HepG2 (cell line): ENCODE measurements around the gene TRPV2. TPM values are rescaled to one million over a fixed set of nuclear protein-coding genes. Genes with fewer than 3 reads are reported as not detected.

Experiments
- ATAC-seq: fragments of 200-7000 bp; cut with Tn5 transposase; 3 replicates; pipeline ENCODE4 v1.9.1; 2020; ENCODE audit warnings: mild to moderate bottlenecking, moderate library complexity
- Bru-seq: library from RNA; stranded (reverse); fragments of 400-500 nt; gene quantifications from one replicate; lab custom pipeline; 2021; lab: Mats Ljungman, UMichigan
- BruChase-seq, 2 experiments: library from RNA; stranded (reverse); fragments of 400-500 nt; gene quantifications; one replicate each; lab custom pipeline; 2021; lab: Mats Ljungman, UMichigan
- BruUV-seq: library from RNA; stranded (reverse); fragments of 400-500 nt; replicated peaks from 2 replicates; lab custom pipeline; 2021; lab: Mats Ljungman, UMichigan
- CTCF ChIA-PET: fragments of 300-600 bp; formaldehyde crosslinking; extraction: SDS; loops from one replicate; lab custom pipeline; 2021; ENCODE audit warnings: low total read pairs, inconsistent platforms, low intra/inter-chr PET ratio; lab: Yijun Ruan, JAX
- POLR2A ChIA-PET: fragments of 350-600 bp; sonication (Branson Sonifier 250); formaldehyde crosslinking; loops from one replicate; lab custom pipeline; 2020; ENCODE audit warnings: antibody characterized with exemption, inconsistent platforms; lab: Yijun Ruan, JAX
- DNase-seq: peaks from one replicate; pipeline ENCODE4 v3.0.0-alpha.2; 2015; ENCODE audit warnings: low spot score
- FAIRE-seq: peaks from 3 replicates; lab custom pipeline; 2011; peaks lifted over from hg19 to GRCh38; lab: Jason Lieb, UNC
- H2AFZ ChIP-seq: one replicate; pipeline ENCODE4 v1.6.1; 2011; ENCODE audit warnings: low read length, inconsistent platforms
- H3K27ac ChIP-seq: fragments of 300-600 bp; 3 replicates; pipeline ENCODE4 v1.8.0; 2011; ENCODE audit warnings: mixed run types, mild to moderate bottlenecking, mixed read lengths, low read length, inconsistent platforms; ENCODE audit not compliant: insufficient read depth; ENCODE audit errors: extremely low read length
- H3K27me3 ChIP-seq, 2 experiments: fragments of 200-600 bp in 1 of 2; 2 replicates in 1 of 2; 3 replicates in 1 of 2; pipeline versions ENCODE4 v1.6.0 to v1.8.0; 2011; ENCODE audit warnings: low read length in 2 of 2, mild to moderate bottlenecking in 2 of 2, moderate library complexity in 2 of 2, inconsistent platforms in 1 of 2; ENCODE audit not compliant: insufficient read depth in 2 of 2, control insufficient read depth in 1 of 2
- H3K36me3 ChIP-seq, 2 experiments: fragments of 200-600 bp in 1 of 2; replicated peaks in 1 of 2; 2 replicates in 1 of 2; 3 replicates in 1 of 2; pipeline versions ENCODE4 v1.5.1 to v1.8.0; 2011; ENCODE audit warnings: low read length in 2 of 2, inconsistent platforms in 1 of 2; ENCODE audit not compliant: insufficient read depth in 2 of 2, control insufficient read depth in 1 of 2
- H3K4me1 ChIP-seq: 2 replicates; pipeline ENCODE4 v1.5.1; 2012; ENCODE audit warnings: low read length, inconsistent platforms; ENCODE audit not compliant: insufficient read depth
- H3K4me2 ChIP-seq: 2 replicates; pipeline ENCODE4 v1.6.0; 2011; ENCODE audit warnings: low read depth, low read length, inconsistent platforms
- H3K4me3 ChIP-seq, 3 experiments: fragments of 200-600 bp in 1 of 3; sonication (generic), shearing (Covaris generic) in 1 of 3; replicated peaks in 1 of 3; 2 replicates each; pipeline ENCODE4 v1.5.1; 2011 to 2016; ENCODE audit warnings: low read length in 3 of 3, inconsistent platforms in 2 of 3, low read depth in 2 of 3, mild to moderate bottlenecking in 2 of 3, control low read depth in 1 of 3, mixed read lengths in 1 of 3; ENCODE audit not compliant: insufficient read depth in 1 of 3
- H3K79me2 ChIP-seq: one replicate; pipeline ENCODE4 v1.6.1; 2011; ENCODE audit warnings: low read length, inconsistent platforms; ENCODE audit not compliant: insufficient read depth
- H3K9ac ChIP-seq: 2 replicates; pipeline ENCODE4 v1.6.0; 2011; ENCODE audit warnings: mild to moderate bottlenecking, low read depth, low read length, inconsistent platforms; ENCODE audit not compliant: insufficient read depth
- H3K9me3 ChIP-seq: 2 replicates; pipeline ENCODE4 v1.5.1; 2012; ENCODE audit warnings: mild to moderate bottlenecking, low read length
- H4K20me1 ChIP-seq: 2 replicates; pipeline ENCODE4 v1.6.0; 2011; ENCODE audit warnings: inconsistent platforms, mild to moderate bottlenecking, low read length, moderate library complexity; ENCODE audit not compliant: insufficient read depth
- AGO1 ChIP-seq: fragments of 200-400 bp; formaldehyde crosslinking; IDR thresholded peaks from 2 replicates; pipeline ENCODE4 v1.6.1; 2017; ENCODE audit warnings: mild to moderate bottlenecking, low read depth, low read length, moderate library complexity; ENCODE audit not compliant: poor library complexity, severe bottlenecking
- ZNF235 ChIP-seq: sonication (generic); formaldehyde crosslinking; IDR thresholded peaks from 2 replicates; pipeline ENCODE4 v1.8.1; 2023; ENCODE audit warnings: mild to moderate bottlenecking, missing genetic modification reagents, borderline replicate concordance
- ZNF317 ChIP-seq: sonication (generic); formaldehyde crosslinking; IDR thresholded peaks from 2 replicates; pipeline ENCODE4 v1.5.0; 2020; ENCODE audit warnings: mild to moderate bottlenecking, missing genetic modification reagents
- ZNF441 ChIP-seq: sonication (generic); formaldehyde crosslinking; IDR thresholded peaks from 2 replicates; pipeline ENCODE4 v1.7.0; 2021; ENCODE audit warnings: missing genetic modification reagents, borderline replicate concordance
- ZNF670 ChIP-seq: sonication (generic); formaldehyde crosslinking; IDR thresholded peaks from 2 replicates; pipeline ENCODE4 v1.8.0; 2022; ENCODE audit warnings: mild to moderate bottlenecking, missing genetic modification reagents, borderline replicate concordance
- WGBS: methylation state at CpG from one replicate; pipeline ENCODE4 v1.1.6; 2017; ENCODE audit warnings: low lambda C conversion rate; 5-methylcytosine and 5-hydroxymethylcytosine counted together
- in situ Hi-C: cut with HindIII; loops from 2 replicates; pipeline ENCODE4 v1.10.0; 2017; ENCODE audit warnings: low pct_unique_long_range_greater_than_20kb; ENCODE audit not compliant: extremely low pct_ligation_motif_present
- intact Hi-C: fragments of 100-400 bp; cut with micrococcal nuclease; formaldehyde crosslinking; loops from one replicate; pipeline ENCODE4 v1.10.0; 2022; ENCODE audit not compliant: unreplicated experiment
- long read RNA-seq, 2 experiments: library from RNA in 1 of 2; library from polyadenylated mRNA in 1 of 2; stranded (forward) in 1 of 2; unstranded in 1 of 2; transcript quantifications; one replicate each; pipeline ENCODE4 v2.0.0, GENCODE V29; 2019 to 2022
- polyA minus RNA-seq, 3 experiments: library from RNA; depleted of rRNA, polyadenylated mRNA; stranded (reverse); fragments of >200 nt; gene quantifications; 2 replicates each; pipeline ENCODE4 v1.2.3, GENCODE V29; 2011; ENCODE audit warnings: low replicate concordance in 1 of 3
- polyA plus RNA-seq, 8 experiments: library from polyadenylated mRNA; depleted of rRNA in 3 of 8; stranded (reverse) in 7 of 8; unstranded in 1 of 8; fragments of >200 nt; fragmentation: Illumina TruSeq in 4 of 8; extraction: Trizol in 4 of 8; gene quantifications; 2 replicates each; pipeline versions ENCODE4 v1.2.1 to v1.2.3, GENCODE V29; 2011 to 2016; ENCODE audit warnings: low read depth in 4 of 8, missing spikeins in 1 of 8, mixed read lengths in 1 of 8; ENCODE audit not compliant: insufficient read depth in 1 of 8
- total RNA-seq, 5 experiments: library from RNA; depleted of rRNA; stranded (reverse); fragments of >200 nt; fragmentation: Illumina TruSeq; extraction: Trizol; gene quantifications; 2 replicates each; pipeline ENCODE4 v1.2.3, GENCODE V29; 2016; ENCODE audit warnings: low read depth in 1 of 5
- TF ChIP-seq, protein P1 (sequence below): sonication (generic); formaldehyde crosslinking; IDR thresholded peaks from 2 replicates; pipeline ENCODE4 v1.4.0; 2020; ENCODE audit warnings: mild to moderate bottlenecking, missing genetic modification reagents
- TF ChIP-seq, protein P2 (sequence below): IDR thresholded peaks from 2 replicates; pipeline ENCODE4 v1.6.1; 2018; ENCODE audit warnings: missing genetic modification reagents, mild to moderate bottlenecking, missing compliant biosample characterization

The TRPV2 gene, protein sequence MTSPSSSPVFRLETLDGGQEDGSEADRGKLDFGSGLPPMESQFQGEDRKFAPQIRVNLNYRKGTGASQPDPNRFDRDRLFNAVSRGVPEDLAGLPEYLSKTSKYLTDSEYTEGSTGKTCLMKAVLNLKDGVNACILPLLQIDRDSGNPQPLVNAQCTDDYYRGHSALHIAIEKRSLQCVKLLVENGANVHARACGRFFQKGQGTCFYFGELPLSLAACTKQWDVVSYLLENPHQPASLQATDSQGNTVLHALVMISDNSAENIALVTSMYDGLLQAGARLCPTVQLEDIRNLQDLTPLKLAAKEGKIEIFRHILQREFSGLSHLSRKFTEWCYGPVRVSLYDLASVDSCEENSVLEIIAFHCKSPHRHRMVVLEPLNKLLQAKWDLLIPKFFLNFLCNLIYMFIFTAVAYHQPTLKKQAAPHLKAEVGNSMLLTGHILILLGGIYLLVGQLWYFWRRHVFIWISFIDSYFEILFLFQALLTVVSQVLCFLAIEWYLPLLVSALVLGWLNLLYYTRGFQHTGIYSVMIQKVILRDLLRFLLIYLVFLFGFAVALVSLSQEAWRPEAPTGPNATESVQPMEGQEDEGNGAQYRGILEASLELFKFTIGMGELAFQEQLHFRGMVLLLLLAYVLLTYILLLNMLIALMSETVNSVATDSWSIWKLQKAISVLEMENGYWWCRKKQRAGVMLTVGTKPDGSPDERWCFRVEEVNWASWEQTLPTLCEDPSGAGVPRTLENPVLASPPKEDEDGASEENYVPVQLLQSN
- 7.3 and 13.6 TPM in 2 replicates for total RNA-seq (2016; rRNA removed; fragmentation: Illumina TruSeq; extraction: Trizol)
- 3.5 and 3.8 TPM in 2 replicates for total RNA-seq (2016; cell fraction: cytosol; rRNA removed; fragmentation: Illumina TruSeq; extraction: Trizol; ENCODE audit: low read depth)
- 6.3 and 14.4 TPM in 2 replicates for total RNA-seq (2016; cell fraction: insoluble cytoplasmic fraction; rRNA removed; fragmentation: Illumina TruSeq; extraction: Trizol)
- 3.2 and 4.6 TPM in 2 replicates for total RNA-seq (2016; cell fraction: membrane; rRNA removed; fragmentation: Illumina TruSeq; extraction: Trizol)
- total RNA-seq (2016; cell fraction: nucleus; rRNA removed; fragmentation: Illumina TruSeq; extraction: Trizol): 9.6 and 14.3 TPM in 2 replicates
- 21.3 and 37.6 TPM in 2 replicates for polyA plus RNA-seq (2011; rRNA removed)
- polyA plus RNA-seq (2011; cell fraction: cytosol; rRNA removed): 20.1 and 21.2 TPM in 2 replicates
- 40.8 and 61.1 TPM in 2 replicates for polyA plus RNA-seq (2011; cell fraction: nucleus; rRNA removed)
- 26.6 and 37.4 TPM in 2 replicates for polyA plus RNA-seq (2012)
- polyA plus RNA-seq (2016; cell fraction: cytosol; fragmentation: Illumina TruSeq; extraction: Trizol; ENCODE audit: low read depth): 2.0 and 2.3 TPM in 2 replicates
- 3.6 and 5.9 TPM in 2 replicates for polyA plus RNA-seq (2016; cell fraction: insoluble cytoplasmic fraction; fragmentation: Illumina TruSeq; extraction: Trizol; ENCODE audit: low read depth)
- polyA plus RNA-seq (2016; cell fraction: membrane; fragmentation: Illumina TruSeq; extraction: Trizol; ENCODE audit: low read depth): 2.2 and 2.8 TPM in 2 replicates
- polyA plus RNA-seq (2016; cell fraction: nucleus; fragmentation: Illumina TruSeq; extraction: Trizol; ENCODE audit: insufficient read depth, low read depth): 14.9 and 19.2 TPM in 2 replicates
- 1.4 and 45.5 TPM in 2 replicates for polyA minus RNA-seq (2011; rRNA and poly(A)+ RNA removed; ENCODE audit: low replicate concordance)
- polyA minus RNA-seq (2011; cell fraction: cytosol; rRNA and poly(A)+ RNA removed): 24.7 and 31.6 TPM in 2 replicates
- polyA minus RNA-seq (2011; cell fraction: nucleus; rRNA and poly(A)+ RNA removed): 11.8 and 18.9 TPM in 2 replicates
- percentile 39 among the genes with signal in this experiment for Bru-seq, nascent RNA
- percentile 46 among the genes with signal in this experiment for BruChase-seq, experiment 1, labeled RNA remaining after a 6-hour chase
- percentile 40 among the genes with signal in this experiment for BruChase-seq, experiment 2, labeled RNA remaining after a 2-hour chase
- long read RNA-seq, experiment 1, transcript TRPV2-201 (15 exons, 2,808 nt): major isoform, 10 of 31 reads
- long read RNA-seq, experiment 1, partial matches to known transcripts: 2 of 31 reads
- long read RNA-seq, experiment 1, other reads (novel, unspliced or antisense): 19 of 31 reads
- long read RNA-seq, experiment 2, transcript TRPV2-201 (15 exons, 2,808 nt): major isoform, 13 of 37 reads
- long read RNA-seq, experiment 2, partial matches to known transcripts: 10 of 37 reads
- long read RNA-seq, experiment 2, other reads (novel, unspliced or antisense): 13 of 37 reads

DNA sequence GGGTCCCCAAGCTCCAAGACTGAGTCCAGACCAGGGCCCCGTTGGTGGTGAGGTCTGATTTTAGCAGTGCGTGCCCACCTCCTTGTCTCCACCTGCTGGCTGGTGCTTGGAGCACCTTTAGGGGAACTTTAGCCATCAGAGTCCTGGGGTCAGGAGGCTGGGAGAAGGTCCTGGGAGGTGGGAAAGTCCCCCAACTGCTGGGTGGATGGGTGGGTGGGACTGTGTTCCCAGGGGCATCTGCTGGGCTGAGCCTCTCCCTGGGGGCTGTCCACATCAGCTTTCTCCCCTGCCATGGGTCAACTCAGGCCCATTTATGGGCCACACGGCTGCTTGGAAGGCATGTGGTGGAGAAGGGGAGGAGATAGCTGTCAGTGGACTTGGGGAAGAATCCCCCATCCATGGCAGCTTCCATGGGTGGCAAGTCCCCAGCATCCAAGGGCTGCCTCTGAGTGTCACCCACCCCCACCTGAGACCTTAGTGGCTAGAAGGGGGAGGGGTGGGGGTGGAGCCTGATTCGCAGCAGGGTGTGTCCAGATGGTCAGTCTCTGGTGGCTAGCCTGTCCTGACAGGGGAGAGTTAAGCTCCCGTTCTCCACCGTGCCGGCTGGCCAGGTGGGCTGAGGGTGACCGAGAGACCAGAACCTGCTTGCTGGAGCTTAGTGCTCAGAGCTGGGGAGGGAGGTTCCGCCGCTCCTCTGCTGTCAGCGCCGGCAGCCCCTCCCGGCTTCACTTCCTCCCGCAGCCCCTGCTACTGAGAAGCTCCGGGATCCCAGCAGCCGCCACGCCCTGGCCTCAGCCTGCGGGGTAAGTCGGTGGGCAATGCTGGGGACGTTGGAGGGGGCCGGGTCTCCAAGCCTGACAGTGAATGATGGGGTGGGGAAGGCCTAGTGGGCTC lies at the start of gene TRPV2:
Gene TRPV2 (plus strand): TSS at position 541 of the 894 bp plus-strand sequence. CDS start 2,098 bp downstream, outside the sequence.
- no peaks in the 10 kb centered on the region for H3K27me3 ChIP-seq
- no peak; the same call in 1 of the 2 replicates for TF ChIP-seq ZNF441
- 0 out of 2 replicates have a peak, but pooled peaks have one; percentile 31 for TF ChIP-seq ZNF235 (CRISPR knock-in tag)
- TF ChIP-seq, protein P1, sequence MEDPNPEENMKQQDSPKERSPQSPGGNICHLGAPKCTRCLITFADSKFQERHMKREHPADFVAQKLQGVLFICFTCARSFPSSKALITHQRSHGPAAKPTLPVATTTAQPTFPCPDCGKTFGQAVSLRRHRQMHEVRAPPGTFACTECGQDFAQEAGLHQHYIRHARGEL (CRISPR knock-in tag): peak; percentile 100
- TF ChIP-seq ZNF317: no peak
- TF ChIP-seq, protein P2, sequence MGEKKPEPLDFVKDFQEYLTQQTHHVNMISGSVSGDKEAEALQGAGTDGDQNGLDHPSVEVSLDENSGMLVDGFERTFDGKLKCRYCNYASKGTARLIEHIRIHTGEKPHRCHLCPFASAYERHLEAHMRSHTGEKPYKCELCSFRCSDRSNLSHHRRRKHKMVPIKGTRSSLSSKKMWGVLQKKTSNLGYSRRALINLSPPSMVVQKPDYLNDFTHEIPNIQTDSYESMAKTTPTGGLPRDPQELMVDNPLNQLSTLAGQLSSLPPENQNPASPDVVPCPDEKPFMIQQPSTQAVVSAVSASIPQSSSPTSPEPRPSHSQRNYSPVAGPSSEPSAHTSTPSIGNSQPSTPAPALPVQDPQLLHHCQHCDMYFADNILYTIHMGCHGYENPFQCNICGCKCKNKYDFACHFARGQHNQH: peak; percentile 39; the same call in 1 of the 2 replicates
- 0 out of 2 replicates have a peak, but pooled peaks have one; percentile 19 for TF ChIP-seq ZNF670 (CRISPR knock-in tag)
- no peak for TF ChIP-seq AGO1

More for the DNA sequence above, at the start of gene TRPV2:
- Histone ChIP-seq H3K79me2 (no peaks in the 10 kb centered on the region), H3K4me3 (peak within 1 kb of the TSS; percentile 62 to 78 (median 74)), H3K9ac (peak within 1 kb of the TSS; percentile 68), H4K20me1 (no peaks in the 10 kb centered on the region), H3K4me1 (peaks cover 53% of the 10 kb centered on the region), H3K4me2 (peak within 1 kb of the TSS; percentile 67), H3K36me3 (no peaks in the 10 kb centered on the region), H3K27ac (peak within 1 kb of the TSS; percentile 64), H2AFZ (no peak within 1 kb of the TSS), H3K9me3 (no peaks in the 10 kb centered on the region)
- ATAC-seq (peak; percentile 84), FAIRE-seq (peak; percentile 86), DNase-seq (peak; percentile 59)
- WGBS: 9% methylated on average over 11 of the region's 21 CpGs
- no TSS peak for BruUV-seq
- ChIA-PET CTCF (interaction anchor here (1.1 to 2.0 kb wide), 3 partner anchors 29 to 62 kb away, joined by 3 to 15 read pairs (median 10); partner anchors contain the start of gene CENPV), POLR2A (interaction anchor here (0.6 to 4.2 kb wide), 16 partner anchors 12 to 130 kb away, joined by 3 to 48 read pairs (median 4); partner anchors contain the start of gene UBB)
- intact Hi-C loops: loop anchor here (1.0 to 2.0 kb wide), 3 partner anchors 28 to 111 kb away; no protein-coding TSS in a partner anchor
- in situ Hi-C loops: loop anchor here (5.0 to 10.0 kb wide), 2 partner anchors 33 to 50 kb away; partner anchors contain the start of gene UBB
